HL-60 (cell line): Measurements from ENCODE around the gene NHERF1.
A peak's percentile ranks its signal among the peaks of the same experiment; 100 is the strongest.

Experiments
- DNase-seq, 2 experiments: peaks; one replicate each; pipeline ENCODE4 v3.0.0-alpha.2; 2010 to 2020; ENCODE audit warnings: low read depth in 1 of 2, low spot score in 1 of 2
- H3K27ac ChIP-seq: fragments of 250-450 bp; sonication (Bioruptor Pico); replicated peaks from 2 replicates; pipeline ENCODE4 v1.5.1; 2020; ENCODE audit warnings: mild to moderate bottlenecking, moderate library complexity
- H3K27me3 ChIP-seq: fragments of 250-450 bp; sonication (Bioruptor Pico); 2 replicates; pipeline ENCODE4 v1.5.1; 2021; ENCODE audit warnings: mild to moderate bottlenecking, moderate library complexity; ENCODE audit not compliant: insufficient read depth, poor library complexity, severe bottlenecking
- H3K4me3 ChIP-seq: replicated peaks from 2 replicates; pipeline ENCODE4 v1.5.1; 2011; ENCODE audit warnings: mild to moderate bottlenecking, control low read depth, low read length; ENCODE audit not compliant: insufficient read depth
- GABPA ChIP-seq: IDR thresholded peaks from 2 replicates; pipeline ENCODE4 v1.6.1; 2012; ENCODE audit warnings: low read depth
- POLR2AphosphoS5 ChIP-seq: IDR thresholded peaks from 2 replicates; pipeline ENCODE4 v1.6.1; 2012; ENCODE audit warnings: low read depth
- SPI1 ChIP-seq: IDR thresholded peaks from 2 replicates; pipeline ENCODE4 v1.6.1; 2012; ENCODE audit warnings: low read depth, mild to moderate bottlenecking, borderline replicate concordance
- TF ChIP-seq, protein P1 (sequence below): IDR thresholded peaks from one replicate; pipeline ENCODE4 v1.5.1; 2011; ENCODE audit warnings: low read length, control low read depth, inconsistent platforms; ENCODE audit not compliant: insufficient read depth
- TF ChIP-seq, protein P2 (sequence below): IDR thresholded peaks from 2 replicates; pipeline ENCODE4 v1.6.1; 2012; ENCODE audit warnings: low read depth; ENCODE audit not compliant: insufficient replicate concordance

NHERF1 gene

DNA sequence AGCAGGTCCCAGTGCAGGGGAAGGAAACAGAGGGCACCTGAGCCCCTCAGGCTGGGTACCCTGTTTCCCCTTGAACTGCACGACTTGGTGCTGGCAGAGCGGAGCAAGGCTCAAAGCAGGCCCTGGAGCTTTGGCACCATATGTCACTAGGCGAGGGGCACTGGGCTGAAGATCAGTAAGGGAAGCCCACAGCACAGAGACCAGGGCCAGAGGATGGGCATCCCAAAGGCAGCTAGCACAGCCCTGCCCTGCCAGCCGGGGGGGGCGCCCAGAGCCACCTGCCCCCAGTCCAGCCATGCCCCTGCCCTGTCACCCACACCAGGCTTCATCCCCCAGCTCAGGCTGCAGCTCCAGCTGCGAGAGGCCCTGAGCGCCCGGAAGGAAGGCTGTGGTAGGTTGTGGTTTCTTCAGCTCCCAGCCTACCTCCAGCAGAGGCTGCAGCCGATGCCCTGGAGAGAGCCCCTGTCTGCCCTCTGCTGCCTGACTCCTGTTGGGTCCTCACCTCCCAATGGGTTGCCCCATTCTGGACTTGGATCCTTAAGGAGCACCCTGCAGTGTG lies 10.9 kb downstream of the NHERF1 start:
- H3K27me3 ChIP-seq, result no peaks in the 10 kb centered on the region
- TF ChIP-seq POLR2AphosphoS5 (peak; percentile 92), SPI1 (no peak), GABPA (no peak)
- TF ChIP-seq, protein P1, sequence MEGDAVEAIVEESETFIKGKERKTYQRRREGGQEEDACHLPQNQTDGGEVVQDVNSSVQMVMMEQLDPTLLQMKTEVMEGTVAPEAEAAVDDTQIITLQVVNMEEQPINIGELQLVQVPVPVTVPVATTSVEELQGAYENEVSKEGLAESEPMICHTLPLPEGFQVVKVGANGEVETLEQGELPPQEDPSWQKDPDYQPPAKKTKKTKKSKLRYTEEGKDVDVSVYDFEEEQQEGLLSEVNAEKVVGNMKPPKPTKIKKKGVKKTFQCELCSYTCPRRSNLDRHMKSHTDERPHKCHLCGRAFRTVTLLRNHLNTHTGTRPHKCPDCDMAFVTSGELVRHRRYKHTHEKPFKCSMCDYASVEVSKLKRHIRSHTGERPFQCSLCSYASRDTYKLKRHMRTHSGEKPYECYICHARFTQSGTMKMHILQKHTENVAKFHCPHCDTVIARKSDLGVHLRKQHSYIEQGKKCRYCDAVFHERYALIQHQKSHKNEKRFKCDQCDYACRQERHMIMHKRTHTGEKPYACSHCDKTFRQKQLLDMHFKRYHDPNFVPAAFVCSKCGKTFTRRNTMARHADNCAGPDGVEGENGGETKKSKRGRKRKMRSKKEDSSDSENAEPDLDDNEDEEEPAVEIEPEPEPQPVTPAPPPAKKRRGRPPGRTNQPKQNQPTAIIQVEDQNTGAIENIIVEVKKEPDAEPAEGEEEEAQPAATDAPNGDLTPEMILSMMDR, result peak; percentile 5
- TF ChIP-seq, protein P2, sequence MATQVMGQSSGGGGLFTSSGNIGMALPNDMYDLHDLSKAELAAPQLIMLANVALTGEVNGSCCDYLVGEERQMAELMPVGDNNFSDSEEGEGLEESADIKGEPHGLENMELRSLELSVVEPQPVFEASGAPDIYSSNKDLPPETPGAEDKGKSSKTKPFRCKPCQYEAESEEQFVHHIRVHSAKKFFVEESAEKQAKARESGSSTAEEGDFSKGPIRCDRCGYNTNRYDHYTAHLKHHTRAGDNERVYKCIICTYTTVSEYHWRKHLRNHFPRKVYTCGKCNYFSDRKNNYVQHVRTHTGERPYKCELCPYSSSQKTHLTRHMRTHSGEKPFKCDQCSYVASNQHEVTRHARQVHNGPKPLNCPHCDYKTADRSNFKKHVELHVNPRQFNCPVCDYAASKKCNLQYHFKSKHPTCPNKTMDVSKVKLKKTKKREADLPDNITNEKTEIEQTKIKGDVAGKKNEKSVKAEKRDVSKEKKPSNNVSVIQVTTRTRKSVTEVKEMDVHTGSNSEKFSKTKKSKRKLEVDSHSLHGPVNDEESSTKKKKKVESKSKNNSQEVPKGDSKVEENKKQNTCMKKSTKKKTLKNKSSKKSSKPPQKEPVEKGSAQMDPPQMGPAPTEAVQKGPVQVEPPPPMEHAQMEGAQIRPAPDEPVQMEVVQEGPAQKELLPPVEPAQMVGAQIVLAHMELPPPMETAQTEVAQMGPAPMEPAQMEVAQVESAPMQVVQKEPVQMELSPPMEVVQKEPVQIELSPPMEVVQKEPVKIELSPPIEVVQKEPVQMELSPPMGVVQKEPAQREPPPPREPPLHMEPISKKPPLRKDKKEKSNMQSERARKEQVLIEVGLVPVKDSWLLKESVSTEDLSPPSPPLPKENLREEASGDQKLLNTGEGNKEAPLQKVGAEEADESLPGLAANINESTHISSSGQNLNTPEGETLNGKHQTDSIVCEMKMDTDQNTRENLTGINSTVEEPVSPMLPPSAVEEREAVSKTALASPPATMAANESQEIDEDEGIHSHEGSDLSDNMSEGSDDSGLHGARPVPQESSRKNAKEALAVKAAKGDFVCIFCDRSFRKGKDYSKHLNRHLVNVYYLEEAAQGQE, result no peak
- peak in 1 of 2 experiments; percentile 91 for DNase-seq
- H3K27ac ChIP-seq, result peak overlapping the region; percentile 52
- no peak overlapping the region for H3K4me3 ChIP-seq

DNA sequence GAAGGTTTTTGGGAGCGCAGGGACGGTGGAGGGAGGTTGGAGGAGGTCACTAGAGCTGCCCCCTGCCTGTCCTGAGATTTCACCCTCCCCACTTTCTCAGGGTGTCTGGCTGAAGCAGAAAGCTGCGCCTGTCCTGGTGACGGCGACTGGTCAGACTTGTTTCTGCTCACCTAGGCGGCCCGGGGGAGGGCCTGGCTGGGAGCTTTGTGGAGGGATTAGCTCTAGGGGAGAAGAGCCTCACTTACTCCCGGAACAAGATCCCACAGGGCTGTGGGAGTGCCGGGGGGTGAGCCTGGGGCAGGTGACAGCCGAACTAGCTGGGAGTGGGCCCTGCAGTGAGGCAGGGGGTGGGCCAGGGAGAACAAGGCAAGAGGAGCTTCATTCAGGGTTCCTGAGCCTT lies 11.5 kb downstream of the NHERF1 start:
- Histone ChIP-seq H3K4me3 (no peak overlapping the region), H3K27ac (peak overlapping the region; percentile 37), H3K27me3 (no peaks in the 10 kb centered on the region)
- DNase-seq, result no peak
- no peak for TF ChIP-seq POLR2AphosphoS5
- TF ChIP-seq, protein P2, result no peak
- no peak for TF ChIP-seq GABPA
- TF ChIP-seq SPI1, result no peak
- TF ChIP-seq, protein P1, result no peak

DNA sequence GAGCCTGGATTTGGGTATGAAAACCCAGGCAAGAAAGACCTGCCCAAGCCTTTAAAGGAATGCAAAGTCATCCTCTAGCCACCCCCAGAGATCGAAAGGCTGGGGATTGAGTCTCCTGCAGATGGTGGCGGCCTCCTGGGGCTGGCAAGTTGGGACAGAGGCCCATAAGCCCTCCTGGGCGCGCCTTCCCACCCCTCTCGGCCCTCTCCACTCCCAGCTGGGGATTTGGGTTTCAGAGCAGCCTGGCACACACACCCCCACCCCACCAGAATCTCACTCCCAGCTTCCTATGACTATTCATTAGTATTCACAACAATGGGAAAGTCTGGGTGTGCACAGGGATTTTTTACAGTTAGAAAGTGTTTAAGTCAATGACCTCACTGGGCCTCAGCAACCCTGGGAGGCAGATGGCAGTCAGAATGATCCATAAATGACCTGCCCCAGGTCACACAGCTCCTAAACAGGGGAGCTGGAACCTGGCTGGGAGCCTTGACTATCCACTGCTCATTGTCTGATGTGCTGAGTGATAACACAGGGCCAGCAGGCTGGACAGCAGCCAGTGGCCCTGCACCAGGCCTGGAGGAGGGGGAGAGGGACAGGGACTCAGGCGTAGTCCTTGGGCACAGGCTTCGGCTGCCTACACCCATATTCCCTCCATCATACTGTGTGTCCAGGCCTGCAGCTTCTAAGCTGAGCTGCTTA lies 12.1 kb downstream of the NHERF1 start:
- TF ChIP-seq, protein P2, result peak; percentile 45
- no peak for TF ChIP-seq SPI1
- H3K27me3 ChIP-seq, result no peaks in the 10 kb centered on the region
- no peak for DNase-seq
- H3K27ac ChIP-seq, result peak overlapping the region; percentile 37
- H3K4me3 ChIP-seq, result no peak overlapping the region
